Fibroblast of lung (primary cell): ENCODE measurements around the gene MSGN1. TPM values are rescaled to one million over a fixed set of nuclear protein-coding genes. Genes with fewer than 3 reads are reported as not detected.

Experiments used
- DNase-seq, 2 donors: peaks; one replicate each; pipeline versions ENCODE4 v3.0.0 to v3.0.0-alpha.2; 2010; ENCODE audit warnings: low read depth in 2 of 2
- H2AFZ ChIP-seq: 2 replicates; pipeline ENCODE4 v1.5.1; 2012; ENCODE audit warnings: low read length, control low read depth, inconsistent platforms
- H3K27ac ChIP-seq: 2 replicates; pipeline ENCODE4 v1.5.1; 2011; ENCODE audit warnings: low read length, control low read depth; ENCODE audit not compliant: insufficient read depth
- H3K27me3 ChIP-seq: 2 replicates; pipeline ENCODE4 v1.5.1; 2011; ENCODE audit warnings: mild to moderate bottlenecking, low read length; ENCODE audit not compliant: control insufficient read depth, insufficient read depth
- H3K36me3 ChIP-seq: 2 replicates; pipeline ENCODE4 v1.5.1; 2011; ENCODE audit warnings: low read length; ENCODE audit not compliant: control insufficient read depth, insufficient read depth
- H3K4me1 ChIP-seq: 2 replicates; pipeline ENCODE4 v1.5.1; 2011; ENCODE audit warnings: low read length; ENCODE audit not compliant: control insufficient read depth, insufficient read depth; ENCODE audit errors: extremely low read depth
- H3K4me2 ChIP-seq: 2 replicates; pipeline ENCODE4 v1.5.1; 2011; ENCODE audit warnings: low read length, control low read depth; ENCODE audit not compliant: insufficient read depth; ENCODE audit errors: extremely low read depth
- H3K4me3 ChIP-seq, 4 experiments: fragments of 200-600 bp in 1 of 4; sonication (generic) in 1 of 4; replicated peaks in 1 of 4; 2 replicates each; pipeline ENCODE4 v1.5.1; 2011 to 2016; ENCODE audit warnings: low read length in 4 of 4, low read depth in 3 of 4, mild to moderate bottlenecking in 3 of 4, control low read depth in 2 of 4, inconsistent platforms in 1 of 4, mixed read lengths in 1 of 4; ENCODE audit not compliant: insufficient read depth in 1 of 4; ENCODE audit errors: control extremely low read depth in 1 of 4
- H3K79me2 ChIP-seq: 2 replicates; pipeline ENCODE4 v1.5.1; 2012; ENCODE audit warnings: mild to moderate bottlenecking, low read length, inconsistent platforms; ENCODE audit not compliant: control insufficient read depth, insufficient read depth
- H3K9ac ChIP-seq: 2 replicates; pipeline ENCODE4 v1.5.1; 2011; ENCODE audit warnings: mild to moderate bottlenecking, low read length, control low read depth; ENCODE audit not compliant: insufficient read depth
- H3K9me3 ChIP-seq: 2 replicates; pipeline ENCODE4 v1.5.1; 2012; ENCODE audit warnings: low read depth, low read length; ENCODE audit not compliant: control insufficient read depth, insufficient read depth
- H4K20me1 ChIP-seq: 2 replicates; pipeline ENCODE4 v1.5.1; 2011; ENCODE audit warnings: low read length; ENCODE audit not compliant: control insufficient read depth, insufficient read depth; ENCODE audit errors: extremely low read depth
- CTCF ChIP-seq, 2 donors: IDR thresholded peaks in 1 of 2; conservative IDR thresholded peaks in 1 of 2; 1 replicate in 1 of 2; 2 replicates in 1 of 2; pipeline ENCODE4 v1.5.1; 2011 to 2012; ENCODE audit warnings: low read length in 2 of 2, control low read depth in 1 of 2, inconsistent platforms in 1 of 2, low read depth in 1 of 2, mild to moderate bottlenecking in 1 of 2
- EZH2 ChIP-seq: IDR thresholded peaks from 2 replicates; pipeline ENCODE4 v1.5.1; 2012; ENCODE audit warnings: low read length, control low read depth, mild to moderate bottlenecking; ENCODE audit errors: missing control alignments
- polyA plus RNA-seq, 2 donors: library from polyadenylated mRNA; depleted of rRNA in 1 of 2; stranded (reverse) in 1 of 2; unstranded in 1 of 2; fragments of >200 nt; gene quantifications; 2 replicates each; pipeline ENCODE4 v1.2.1, GENCODE V29; 2011 to 2012; ENCODE audit warnings: missing spikeins in 1 of 2
- total RNA-seq: library from RNA; depleted of rRNA; stranded (reverse); fragments of >200 nt; gene quantifications from 2 replicates; pipeline ENCODE4 v1.2.1, GENCODE V29; 2014

The MSGN1 gene
- total and polyA plus RNA-seq, 2 donors (not counting 1 experiment from before 2014, with no cell fraction given) = not detected

DNA sequence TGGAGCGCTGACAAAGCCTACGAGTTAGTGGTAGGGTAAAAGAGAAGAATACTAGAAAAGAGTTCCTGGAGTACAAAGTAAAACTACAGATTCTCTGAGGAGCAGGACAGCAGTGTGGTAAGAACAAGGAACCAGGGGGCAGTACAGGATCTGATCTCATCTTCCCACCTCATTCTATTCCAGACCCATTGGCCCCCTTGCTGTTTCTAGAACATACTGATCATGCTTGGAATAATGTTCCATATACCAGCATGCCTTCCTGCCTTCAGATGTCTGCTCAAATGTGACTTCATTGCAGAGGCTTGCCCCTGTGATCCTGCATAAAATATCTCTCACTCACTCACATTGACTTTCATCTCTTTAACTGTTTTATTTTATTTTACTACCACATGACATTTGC lies 19.3 kb downstream of the MSGN1 start:
- H3K9me3 ChIP-seq = no peaks in the 10 kb centered on the region
- no peaks in the 10 kb centered on the region for H3K27me3 ChIP-seq
- no peaks in the 10 kb centered on the region for H3K4me1 ChIP-seq
- H2AFZ ChIP-seq = no peak overlapping the region
- TF ChIP-seq CTCF (conservative IDR thresholded peaks at IDR 0.05 in 1 of 2, IDR thresholded peaks at IDR 0.05 in 1 of 2; ENCODE audit: low read depth in 1 of 2, low read length in 2 of 2) = no peak
- TF ChIP-seq EZH2 = no peak
- peak in 1 of 2 donors; percentile 7 for DNase-seq
- H3K36me3 ChIP-seq = no peaks in the 10 kb centered on the region
- H4K20me1 ChIP-seq = no peaks in the 10 kb centered on the region
- no peaks in the 10 kb centered on the region for H3K79me2 ChIP-seq
- H3K27ac ChIP-seq = no peak overlapping the region
- H3K4me2 ChIP-seq = no peak overlapping the region
- H3K9ac ChIP-seq = no peak overlapping the region
- H3K4me3 ChIP-seq = no peak overlapping the region

GRCh38 chr2:17839959-17840358 lies 23.7 kb downstream of the MSGN1 start:
- no peaks in the 10 kb centered on the region for H3K79me2 ChIP-seq
- no peak overlapping the region for H3K4me3 ChIP-seq
- H3K4me1 ChIP-seq = no peaks in the 10 kb centered on the region
- no peaks in the 10 kb centered on the region for H3K27me3 ChIP-seq
- no peak overlapping the region for H2AFZ ChIP-seq
- no peaks in the 10 kb centered on the region for H3K9me3 ChIP-seq
- no peaks in the 10 kb centered on the region for H3K36me3 ChIP-seq
- no peak for DNase-seq
- no peak overlapping the region for H3K27ac ChIP-seq
- H3K4me2 ChIP-seq = no peak overlapping the region
- no peak overlapping the region for H3K9ac ChIP-seq
- TF ChIP-seq CTCF (conservative IDR thresholded peaks at IDR 0.05 in 1 of 2, IDR thresholded peaks at IDR 0.05 in 1 of 2; ENCODE audit: low read depth in 1 of 2, low read length in 2 of 2) (no peak), EZH2 (no peak)
- H4K20me1 ChIP-seq = no peaks in the 10 kb centered on the region

- no peaks in the 10 kb centered on the region for H3K9me3 ChIP-seq
- H3K4me1 ChIP-seq = no peaks in the 10 kb centered on the region
- no peaks in the 10 kb centered on the region for H3K27me3 ChIP-seq
- no peak overlapping the region for H3K4me2 ChIP-seq
- H3K9ac ChIP-seq = no peak overlapping the region
- H2AFZ ChIP-seq = no peak overlapping the region
- no peaks in the 10 kb centered on the region for H3K79me2 ChIP-seq
- H3K36me3 ChIP-seq = no peaks in the 10 kb centered on the region
- H3K27ac ChIP-seq = no peak overlapping the region
- no peak for DNase-seq
- no peak for TF ChIP-seq CTCF (conservative IDR thresholded peaks at IDR 0.05 in 1 of 2, IDR thresholded peaks at IDR 0.05 in 1 of 2; ENCODE audit: low read depth in 1 of 2, low read length in 2 of 2)
- TF ChIP-seq EZH2 = no peak
- no peaks in the 10 kb centered on the region for H4K20me1 ChIP-seq
- H3K4me3 ChIP-seq = no peak overlapping the region
Measured at GRCh38 chr2:17843457-17843856, 27.2 kb downstream of the MSGN1 start.
